ENCODE results near the gene SAMD10.
"Not testable (repeated sequence)": the region's sequence is repeated elsewhere in the genome, so short reads cannot be mapped to it uniquely, and the experiment has no call there.

SAMD10 gene

DNA sequence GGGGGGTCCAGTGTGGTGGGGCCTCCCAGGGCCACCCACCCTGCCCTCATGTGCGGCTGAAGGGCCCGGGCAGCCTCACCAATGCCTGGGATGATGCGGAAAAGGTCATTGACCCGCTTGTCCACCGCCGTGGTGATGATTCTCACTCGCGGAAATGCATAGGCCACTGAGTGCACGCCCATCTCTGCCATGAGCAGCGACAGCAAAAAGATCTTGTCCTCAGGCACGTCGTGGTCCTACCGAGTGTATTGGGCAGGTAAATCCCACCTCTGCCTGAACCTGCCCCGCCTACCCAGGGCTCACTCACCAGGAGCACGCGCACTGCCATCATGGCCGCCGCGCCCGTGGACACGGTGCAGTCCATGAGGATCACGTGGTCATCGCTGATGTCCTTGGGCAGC, 39.4 kb downstream of the SAMD10 start:
- FAIRE-seq: no peak

DNA sequence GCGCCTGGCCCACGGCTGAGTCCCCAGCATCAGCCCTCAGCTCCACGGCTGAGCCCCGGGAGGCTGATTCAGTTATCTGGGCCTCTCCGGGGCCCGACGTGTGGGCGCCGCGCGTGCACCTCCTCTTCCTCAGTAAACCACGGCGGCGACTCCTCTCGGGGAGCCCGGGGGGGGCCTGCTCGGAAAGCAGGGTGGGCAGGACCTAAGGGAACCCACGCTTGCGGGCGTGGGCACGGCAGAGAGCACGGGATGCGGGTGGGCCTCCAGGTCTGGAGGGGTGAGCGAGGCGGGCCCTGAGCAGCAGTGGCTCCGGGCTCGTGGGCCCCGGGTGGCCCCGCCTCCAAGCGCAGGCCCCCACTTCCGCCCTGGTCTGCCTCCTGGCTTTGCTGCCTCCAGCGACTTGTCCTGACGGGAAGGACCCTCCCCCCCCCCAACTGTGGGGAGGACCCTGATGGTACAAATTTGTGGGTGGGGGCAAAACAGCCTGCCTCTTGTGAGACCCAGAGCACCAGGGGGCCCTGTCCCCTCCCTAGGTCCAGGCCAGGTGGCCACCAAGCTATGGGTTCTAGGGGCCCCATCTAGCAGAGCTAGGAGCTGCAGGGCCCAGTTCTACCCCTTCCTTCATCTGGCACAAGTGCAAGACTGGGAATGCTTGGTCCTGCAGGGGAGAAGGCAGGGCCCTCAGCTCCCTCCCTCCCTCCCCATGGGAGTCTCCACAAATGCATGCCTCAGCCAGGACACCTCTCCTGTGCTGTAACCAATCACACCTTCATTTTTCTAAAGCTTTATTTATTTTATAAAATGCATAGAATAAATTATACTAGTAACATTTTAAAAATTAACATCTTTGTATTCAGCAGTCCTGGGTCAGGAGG, 40.1 kb downstream of the SAMD10 start:
- no peak for FAIRE-seq

DNA sequence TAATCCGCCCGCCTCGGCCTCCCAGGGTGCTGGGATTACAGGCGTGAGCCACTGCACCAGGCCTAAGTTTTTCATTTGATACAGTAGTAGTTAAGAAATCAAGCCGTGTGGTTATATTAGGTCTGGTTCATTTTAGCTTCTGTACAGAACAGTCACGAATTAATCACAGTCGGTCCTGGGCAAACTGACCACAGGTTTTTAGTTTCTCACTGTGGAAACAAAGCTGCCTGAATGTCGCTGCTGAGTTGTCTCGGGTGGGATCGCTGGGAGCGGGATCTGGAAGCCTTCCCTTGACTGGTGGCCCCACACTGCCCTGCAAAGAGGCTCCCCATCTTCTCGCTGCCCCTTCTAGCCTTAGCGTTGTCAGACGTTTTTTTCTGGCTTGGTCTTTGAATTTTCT, 41.8 kb downstream of the SAMD10 start:
- no peak for FAIRE-seq

DNA sequence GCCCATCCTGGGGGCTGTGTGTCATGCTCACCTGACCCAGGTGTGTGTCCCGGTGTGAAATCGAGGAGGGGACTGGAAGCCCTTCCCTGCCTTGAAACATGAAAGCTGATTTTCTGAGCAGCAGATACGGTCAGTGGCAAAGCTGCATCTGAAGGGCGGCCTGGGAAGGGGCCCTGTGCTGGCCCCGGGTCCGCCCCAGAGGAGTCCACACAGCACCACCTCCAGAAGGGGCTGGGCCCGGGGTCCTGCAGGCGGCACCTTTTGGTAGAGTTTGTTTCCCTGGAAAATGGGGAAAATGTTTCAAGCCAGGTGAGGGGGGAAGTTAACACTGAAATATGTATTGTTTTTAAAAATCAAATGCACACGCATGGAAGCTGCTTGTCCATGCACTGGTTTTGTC, 44.0 kb downstream of the SAMD10 start:
- no peak for FAIRE-seq

DNA sequence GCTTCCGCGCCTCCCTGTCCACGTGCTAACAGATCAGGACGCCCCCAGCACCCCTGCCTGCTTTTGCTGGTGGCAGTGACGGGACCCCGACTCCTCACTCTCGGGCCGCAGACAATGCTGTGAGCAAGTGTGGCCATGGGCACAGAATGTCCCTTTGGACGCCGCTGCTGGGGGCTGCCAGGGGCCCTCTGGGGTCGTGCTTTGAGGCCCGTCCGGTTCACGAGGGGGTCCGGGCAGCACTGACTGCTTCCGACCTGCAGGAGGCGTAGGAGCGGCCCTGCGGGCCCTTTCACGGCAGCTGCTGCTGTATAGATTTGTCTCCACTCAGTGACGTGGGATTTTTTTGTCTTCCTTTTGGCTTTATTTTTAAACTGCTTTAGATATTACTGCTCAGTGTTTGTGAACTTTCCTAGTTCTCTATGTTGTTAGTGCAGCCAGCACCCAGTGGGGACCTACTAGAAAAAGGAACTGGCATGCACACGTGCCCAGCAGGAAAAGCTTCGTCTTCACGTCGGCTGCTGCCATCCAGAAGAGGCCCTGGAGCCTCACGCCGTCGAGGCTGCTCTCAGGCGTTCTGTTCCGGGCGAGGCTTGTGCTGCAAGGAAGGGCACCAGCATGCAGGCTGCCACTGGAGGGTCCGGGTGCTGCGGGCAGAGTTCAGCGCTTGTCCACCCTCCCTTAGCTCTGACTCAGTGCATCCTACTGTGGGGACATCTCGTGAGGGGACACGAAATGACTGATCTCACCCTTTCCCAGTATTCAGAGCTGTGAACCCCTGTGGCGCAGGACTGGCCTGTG, 45.0 kb downstream of the SAMD10 start:
- no peak for FAIRE-seq

DNA sequence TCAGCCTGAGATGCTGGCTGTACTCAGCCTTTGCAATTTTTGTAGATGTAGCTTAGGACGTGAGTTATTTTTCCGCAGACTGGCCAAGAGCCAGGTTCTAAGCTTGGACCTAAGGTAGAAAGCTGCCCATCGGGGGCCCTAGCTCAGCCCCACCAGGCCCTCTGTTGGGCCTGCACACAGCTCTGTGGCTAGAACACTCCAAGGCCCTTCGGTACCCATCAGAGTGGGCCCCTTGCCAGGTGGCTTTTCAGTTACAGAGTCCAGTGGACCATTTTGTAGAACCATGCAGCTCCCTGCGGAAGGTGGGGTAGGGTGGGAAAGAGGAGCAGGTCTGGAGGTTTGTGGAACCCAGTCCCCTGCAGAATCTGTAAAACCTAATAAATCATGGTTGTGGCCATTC, 45.8 kb downstream of the SAMD10 start:
- no peak for FAIRE-seq

DNA sequence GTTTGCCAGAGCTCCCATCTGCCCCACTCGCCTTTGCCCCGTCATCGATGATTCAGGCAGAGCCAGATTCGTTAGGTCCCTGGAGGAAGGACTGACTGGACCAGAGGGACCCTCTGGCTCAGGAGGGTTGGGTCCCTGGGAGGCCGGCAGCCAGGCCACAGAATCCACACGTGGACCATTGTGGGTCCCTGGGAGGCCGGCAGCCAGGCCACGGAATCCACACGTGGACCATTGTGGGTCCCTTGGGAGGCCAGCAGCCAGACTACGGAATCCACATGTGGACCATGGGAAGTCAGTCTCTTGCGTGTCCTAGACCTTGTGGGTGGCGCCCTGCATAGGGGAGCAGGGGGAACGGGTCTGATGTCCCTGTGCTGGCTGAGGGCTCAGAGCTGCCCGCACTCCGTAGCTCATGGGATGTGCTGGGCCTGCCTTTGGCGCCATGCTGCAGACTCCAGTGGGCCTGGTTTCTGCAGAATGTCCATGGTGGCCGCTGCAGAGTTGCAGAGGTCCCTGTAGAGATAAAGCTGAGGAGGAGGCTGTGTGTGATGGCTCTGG, 46.8 kb downstream of the SAMD10 start:
- FAIRE-seq: no peak

DNA sequence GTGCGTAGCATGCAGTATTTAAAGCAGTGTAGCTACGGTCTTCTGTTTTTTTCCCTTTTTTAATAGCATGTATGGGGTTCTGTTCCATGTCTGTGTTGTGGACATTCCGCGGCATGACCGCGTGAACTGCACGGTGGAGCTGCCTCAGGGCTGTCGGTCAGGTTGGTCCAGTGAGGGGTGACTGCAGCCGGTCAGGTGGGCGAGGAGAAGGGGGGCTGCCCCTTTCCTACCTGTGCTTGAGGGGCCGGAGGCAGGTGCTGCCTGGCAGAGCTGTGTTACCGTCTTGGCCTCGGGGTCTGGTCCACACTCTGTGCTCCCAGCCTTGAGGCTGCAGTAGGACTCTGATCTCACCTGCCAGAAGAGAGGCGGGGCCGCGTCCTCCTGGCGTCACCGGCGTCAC, 47.7 kb downstream of the SAMD10 start:
- FAIRE-seq: no peak

DNA sequence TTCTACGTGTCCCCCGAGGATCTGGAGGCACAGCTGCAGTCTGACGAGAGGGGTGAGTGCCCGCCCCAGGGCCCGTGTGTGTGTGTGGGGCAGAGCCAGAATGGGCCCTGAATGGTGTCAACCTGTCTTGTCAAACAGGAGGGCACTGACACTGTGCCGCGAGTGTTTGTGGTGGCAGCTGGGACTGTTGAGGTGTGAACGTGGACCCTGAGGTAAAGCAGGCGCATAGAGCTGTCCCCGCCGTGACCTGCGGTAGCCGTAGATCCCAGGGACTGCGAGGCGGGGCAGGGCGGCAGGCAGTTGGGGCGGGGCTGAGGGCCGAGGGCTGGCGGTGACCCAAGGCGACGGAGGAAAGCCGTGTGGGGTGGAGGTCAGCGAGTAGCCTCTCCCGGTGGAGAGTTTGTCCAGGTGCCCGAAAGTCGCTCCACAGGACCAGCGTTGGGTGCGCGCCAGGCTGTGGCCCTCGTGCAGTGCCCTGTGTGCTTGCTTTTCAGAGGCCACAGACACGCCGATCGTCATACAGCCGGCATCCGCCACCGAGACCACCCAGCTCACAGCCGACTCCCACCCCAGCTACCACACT, 48.4 kb downstream of the SAMD10 start:
- FAIRE-seq: no peak

DNA sequence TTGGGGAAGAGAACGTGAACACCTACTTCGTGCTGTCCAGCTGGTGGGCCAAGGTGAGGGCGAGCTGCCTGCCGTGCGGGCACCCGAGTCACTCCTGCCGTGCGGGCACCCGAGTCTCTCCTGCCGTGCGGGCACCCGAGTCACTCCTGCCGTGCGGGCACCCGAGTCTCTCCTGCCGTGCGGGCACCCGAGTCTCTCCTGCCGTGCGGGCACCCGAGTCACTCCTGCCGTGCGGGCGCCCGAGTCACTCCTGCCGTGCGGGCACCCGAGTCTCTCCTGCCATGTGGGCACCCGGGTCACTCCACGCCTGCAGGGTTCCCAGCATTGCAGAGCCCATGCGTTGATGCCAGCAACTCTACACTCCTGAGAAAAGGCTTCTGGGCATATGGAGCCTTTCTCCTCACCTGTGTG, 50.0 kb downstream of the SAMD10 start:
- not testable (repeated sequence) for FAIRE-seq

DNA sequence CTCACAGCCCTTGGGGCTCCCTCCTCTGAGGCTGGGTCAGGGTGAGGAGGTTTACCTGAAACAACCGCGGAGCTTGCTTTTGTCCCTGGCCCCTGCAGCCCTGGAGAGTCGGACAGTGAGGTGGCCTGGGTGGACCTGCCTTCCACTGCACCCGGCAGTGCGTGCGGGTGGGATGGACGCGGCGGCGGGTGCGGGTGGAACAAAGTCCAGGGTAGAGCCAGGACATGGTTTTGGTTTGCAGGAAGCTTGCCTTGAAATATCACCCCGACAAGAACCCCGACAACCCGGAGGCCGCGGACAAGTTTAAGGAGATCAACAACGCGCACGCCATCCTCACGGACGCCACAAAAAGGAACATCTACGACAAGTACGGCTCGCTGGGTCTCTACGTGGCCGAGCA, 50.4 kb downstream of the SAMD10 start:
- no peak for FAIRE-seq

DNA sequence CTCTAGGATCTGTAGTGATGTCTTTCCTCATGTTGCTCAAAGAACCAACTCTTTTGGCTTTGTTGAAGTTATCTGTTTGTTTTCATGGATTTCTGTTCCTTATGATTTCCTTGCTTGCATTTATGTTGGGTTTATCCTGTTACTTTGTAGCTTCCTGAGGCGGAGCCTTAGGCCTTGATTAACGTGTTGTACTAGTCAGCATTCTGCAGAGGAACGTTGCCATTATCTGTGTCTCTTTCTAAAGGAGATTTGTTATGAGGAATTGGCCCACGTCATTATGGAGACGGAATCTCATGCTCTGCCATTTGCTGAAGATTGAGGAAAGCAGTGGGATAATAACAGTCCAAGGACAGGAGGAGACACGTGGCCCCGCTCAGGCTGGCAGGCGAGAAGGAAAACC, 53.1 kb downstream of the SAMD10 start:
- no peak for FAIRE-seq

DNA sequence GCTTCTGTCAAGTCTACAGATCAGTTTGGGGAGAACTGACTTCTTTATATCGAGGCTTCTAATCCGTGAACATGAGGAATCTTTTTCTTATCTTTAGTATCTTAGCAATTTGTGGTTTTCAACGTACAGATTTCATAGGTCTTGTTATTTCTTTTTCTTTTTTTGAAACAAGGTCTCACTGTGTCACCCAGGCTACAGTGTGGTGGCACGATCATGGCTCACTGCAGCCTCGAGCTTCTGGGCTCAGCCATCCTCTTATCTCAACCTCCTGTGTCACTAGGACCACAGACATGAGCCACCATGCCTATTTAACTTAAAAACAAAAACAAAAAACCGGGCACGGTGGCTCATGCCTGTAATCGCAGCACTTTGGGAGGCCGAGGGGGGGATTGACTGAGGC, 55.2 kb downstream of the SAMD10 start:
- no peak for FAIRE-seq

Data from islet of Langerhans (tissue), 1 donor.